GM19324 (cell line): ENCODE measurements around the gene SOX13.
"Not testable (repeated sequence)": the region's sequence is repeated elsewhere in the genome, so short reads cannot be mapped to it uniquely, and the experiment has no call there.

Experiments
- ATAC-seq: cut with Tn5 transposase; IDR thresholded peaks from one replicate; pipeline ENCODE4 v1.9.1; 2021; ENCODE audit warnings: mild to moderate bottlenecking, moderate library complexity; ENCODE audit not compliant: unreplicated experiment, low FRiP score

The SOX13 gene

DNA sequence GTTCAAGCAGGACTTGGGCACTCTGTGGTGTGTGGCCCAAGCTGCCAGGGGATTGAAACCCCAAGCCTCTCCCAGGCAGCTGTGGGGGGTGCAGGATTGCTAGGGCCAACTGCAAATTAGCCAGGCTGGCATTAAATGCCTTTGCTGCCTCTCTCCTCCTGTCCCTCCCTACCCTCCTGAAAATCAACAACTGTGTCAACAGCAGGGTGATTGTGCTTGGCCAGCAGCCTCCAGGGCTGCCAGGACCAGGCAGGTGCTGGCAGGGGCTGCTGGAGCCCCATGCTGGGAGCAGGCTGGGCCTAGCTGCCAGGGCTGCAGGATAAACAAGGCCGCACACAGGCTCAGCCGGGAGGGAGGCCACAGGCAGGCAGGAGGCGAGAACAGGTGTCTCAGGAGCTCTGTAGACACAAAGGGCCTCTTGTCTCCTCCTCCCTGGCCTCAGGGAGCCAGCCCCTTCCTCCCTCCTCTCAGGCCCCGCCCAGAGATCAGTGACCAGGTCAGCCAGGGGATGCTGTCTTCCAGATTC lies 11.4 kb downstream of the SOX13 start:
- ATAC-seq: no peak

DNA sequence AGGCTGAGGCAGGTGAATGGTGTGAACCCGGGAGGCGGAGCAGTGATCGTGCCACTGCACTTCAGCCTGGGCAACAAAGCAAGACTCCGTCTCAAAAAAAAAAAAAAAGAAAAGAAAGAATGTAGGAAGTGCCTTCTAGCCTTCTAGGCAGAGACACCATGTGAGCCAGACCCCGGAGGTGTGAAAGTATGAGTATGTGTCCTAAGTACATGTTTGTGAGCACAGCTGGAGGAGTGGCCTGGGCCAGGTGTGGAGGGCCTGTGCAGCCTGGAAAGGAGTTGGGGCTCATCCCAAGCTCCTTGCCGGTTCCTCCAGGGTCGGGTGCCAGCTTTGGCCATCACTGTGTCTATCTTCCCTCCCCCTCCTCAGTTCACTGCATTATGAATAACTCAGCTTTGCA lies 13.0 kb downstream of the SOX13 start:
- no peak for ATAC-seq

DNA sequence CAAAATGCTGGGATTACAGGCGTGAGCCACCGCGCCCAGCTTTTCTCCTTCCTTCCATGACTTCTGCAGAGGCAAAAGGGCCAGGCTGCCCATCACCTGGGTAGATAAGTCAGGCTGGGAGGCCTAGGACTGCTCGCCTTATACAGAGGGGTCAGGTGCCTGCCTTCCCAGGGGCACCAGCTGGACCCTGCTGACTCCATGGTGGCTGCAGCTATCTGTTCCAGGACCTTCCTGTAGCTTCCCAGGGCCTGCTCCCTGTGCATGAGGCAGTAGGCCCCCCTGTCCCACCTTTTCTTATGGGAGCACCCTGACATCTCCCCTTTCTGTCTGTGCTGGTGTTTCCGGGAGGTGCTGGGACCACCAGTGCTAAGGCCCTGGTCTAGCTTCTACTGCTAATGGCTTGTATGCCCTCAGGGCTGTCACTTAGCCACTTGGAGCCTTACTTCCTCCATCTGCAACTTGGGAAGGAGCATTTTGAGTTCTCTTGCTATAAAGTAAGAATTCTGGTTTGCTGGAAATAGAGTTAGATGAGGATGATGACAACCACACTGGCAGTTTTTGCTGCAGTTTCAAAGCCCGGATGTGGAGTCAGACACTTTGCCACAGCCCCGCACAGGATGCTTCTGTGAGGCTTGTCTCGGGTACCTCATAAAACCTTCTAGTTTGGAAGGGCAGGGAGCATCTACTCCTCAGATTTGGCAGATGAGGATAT lies 14.4 kb downstream of the SOX13 start:
- ATAC-seq: no peak

DNA sequence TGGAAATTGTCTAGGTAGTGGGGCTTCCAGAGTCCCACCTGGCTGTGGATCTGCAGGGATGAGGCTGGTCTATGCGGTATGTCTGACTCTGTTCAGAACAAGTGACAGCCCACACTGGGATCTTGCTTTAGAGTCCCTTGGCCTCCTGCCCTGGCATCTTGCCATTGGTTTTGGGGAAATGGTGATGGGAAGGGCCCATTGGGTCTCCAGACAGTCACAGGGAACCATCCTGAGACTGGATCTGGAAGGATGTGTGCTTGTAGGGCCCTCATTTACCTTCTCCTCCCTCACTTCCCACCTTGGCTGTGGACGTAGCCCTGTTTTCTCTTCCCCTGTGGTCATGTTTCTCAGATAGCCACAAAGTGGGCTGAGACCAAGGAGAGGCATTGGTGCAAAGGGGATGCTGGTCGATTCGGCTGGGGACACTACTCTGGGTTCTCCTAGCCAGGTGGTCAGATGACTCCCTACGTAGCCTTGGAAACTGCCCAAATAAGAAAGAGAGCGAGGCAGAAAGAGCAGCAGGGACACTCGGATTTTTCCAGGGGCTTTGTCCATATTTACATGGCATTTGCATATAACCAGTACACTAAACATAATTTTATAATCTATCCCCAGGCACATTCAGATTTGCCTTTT lies 15.1 kb downstream of the SOX13 start:
- no peak for ATAC-seq

DNA sequence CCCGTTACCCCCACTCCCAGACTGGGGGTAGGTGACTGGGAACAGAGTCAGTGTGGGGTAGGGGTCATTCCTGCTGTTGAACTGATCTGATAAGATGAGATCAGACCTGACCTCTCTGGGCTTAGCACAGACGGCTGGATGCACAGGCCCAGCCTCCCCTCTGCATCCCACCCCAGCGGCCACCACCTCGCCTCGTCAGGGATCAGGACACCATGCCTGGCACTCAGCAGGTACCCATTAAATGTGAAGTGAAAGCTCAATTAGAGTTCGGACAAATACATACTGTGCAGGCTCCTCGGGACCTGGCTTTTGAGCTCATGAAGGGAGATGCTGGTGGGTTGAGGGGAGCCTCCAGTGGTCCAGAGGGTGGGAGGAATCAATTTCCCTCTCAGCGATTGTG lies 15.7 kb downstream of the SOX13 start:
- no peak for ATAC-seq

DNA sequence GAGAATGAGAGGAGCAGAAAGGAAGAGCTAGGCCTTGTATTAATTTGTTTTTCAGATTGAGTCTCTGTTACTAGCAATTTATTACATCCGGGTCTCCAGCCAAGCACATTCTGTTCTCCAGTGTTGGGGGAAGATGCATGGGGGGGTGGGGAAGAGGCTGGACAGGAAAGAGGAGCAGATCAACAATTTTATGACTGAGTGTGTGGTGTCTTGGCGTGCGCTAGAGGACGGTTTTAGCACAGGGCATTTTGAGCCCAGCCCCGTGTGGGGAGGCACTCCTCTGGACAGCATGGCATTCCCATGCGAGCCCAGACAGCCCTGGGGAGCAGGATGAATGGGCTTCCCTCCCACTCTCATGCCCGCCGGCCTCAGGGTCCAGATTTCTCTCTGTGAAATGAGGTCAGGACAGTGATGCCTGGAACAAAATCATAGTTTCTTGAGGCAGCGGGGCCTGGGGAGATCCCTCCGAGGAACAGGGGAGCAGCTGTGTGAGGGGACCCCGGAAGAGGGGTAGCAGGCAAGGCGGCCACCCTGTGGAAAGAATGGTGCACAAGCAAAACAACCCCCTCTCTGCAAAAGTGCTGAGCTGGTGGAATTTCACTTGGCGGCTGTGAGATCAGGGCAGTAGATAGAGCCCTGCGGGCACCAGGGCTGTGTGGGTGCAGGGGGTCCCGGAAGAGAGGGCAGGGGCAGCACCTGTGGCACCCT lies 16.3 kb downstream of the SOX13 start:
- ATAC-seq: no peak

DNA sequence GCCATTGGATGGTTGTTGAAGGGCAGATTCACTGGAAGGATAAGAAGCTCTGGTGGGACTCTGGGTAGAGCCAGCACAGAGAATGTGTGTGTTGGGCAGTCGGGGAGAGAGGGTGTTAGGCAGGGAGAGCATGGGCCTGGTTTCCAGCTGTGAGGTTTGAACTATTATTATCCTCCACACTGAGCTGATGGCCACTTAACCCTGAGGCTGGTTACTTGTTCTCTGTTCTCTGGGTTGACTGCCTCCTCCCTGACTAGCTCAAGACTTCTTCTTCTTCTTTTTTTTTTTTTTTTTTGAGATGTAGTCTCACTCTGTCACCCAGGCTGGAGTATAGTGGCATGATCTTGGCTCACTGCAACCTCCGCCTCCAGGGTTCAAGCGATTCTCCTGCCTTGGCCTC lies 17.2 kb downstream of the SOX13 start:
- not testable (repeated sequence) for ATAC-seq

DNA sequence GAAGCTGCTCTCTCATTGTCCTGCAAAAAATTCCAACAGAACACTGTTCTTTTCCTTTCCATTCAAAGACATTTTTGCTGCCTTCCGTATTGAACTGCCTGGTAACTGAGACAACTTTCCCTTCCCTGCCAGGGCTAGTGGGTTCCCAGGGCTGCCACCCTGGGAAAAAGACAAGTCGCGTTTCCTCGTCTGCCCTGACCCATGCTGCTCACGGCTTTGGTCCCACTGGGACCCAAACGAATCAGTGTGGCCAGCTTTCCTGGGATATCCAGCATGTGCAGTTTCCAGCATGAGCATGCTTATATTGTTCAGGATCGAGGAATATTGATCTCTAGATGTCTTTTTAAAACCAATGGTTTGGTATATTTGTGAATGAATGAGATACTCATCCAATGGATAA lies 18.2 kb downstream of the SOX13 start:
- no peak for ATAC-seq

DNA sequence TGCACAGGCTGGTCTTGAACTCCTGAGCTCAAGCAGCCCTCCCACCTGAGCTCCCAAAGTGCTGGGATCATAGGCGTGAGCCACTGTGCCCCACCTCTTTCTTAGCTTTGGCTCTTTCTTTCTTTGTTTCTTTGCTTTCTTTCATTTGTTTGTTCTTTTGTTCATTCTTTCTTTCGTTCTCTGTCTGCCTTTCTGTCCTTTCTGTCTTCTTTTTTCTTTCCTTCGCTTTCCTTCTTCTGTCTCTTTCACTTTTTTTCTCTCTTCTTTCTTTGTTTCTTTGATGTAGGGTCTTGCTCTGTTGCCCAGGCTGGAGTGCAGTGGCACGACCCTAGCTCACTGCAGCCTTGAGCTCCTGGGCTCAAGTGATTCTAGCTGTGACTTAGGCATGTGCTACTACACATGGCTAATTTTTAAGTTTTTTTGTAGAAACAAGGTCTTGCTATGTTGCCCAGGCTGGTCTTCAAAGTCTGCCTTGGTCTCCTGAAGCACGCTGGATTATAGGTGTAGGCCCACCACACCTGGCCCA lies 18.9 kb downstream of the SOX13 start:
- no peak for ATAC-seq

DNA sequence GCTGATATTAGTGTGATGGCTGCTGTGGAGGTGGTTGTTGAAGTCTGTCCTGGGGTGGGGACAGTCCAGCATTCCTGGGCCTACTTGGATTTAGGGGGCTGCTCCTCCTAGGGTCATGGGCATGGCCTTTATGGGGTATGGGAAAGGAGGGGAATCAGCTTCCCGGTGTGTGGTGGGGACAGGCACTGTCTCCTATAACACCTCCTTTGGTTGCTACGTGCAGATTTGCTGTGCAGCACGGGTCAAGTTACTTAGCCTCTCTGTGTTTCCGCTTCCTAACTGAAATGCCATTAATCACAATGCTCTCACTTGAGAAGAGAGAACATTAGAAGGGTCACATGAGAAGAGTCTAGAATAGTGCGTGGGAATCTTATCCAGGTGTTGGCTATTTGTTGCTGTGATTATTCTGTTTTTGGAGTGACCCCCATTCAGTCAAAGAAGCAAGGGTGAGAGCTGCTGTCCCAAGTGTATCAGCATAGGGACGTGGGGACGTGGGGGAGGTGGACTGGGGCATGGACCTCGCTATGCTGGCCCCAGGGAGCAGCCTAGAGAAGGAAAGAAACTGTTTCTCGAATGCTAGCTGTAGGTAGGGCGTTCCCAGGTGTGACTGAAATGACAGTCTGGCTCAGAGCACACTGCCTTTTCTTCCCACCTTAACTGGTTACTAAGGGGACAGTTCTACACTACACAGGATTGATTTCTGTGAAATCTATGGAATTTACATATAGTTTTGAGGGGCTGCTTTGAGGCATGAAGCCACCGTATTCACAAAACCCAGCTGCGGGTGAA lies 19.9 kb downstream of the SOX13 start:
- ATAC-seq: no peak

DNA sequence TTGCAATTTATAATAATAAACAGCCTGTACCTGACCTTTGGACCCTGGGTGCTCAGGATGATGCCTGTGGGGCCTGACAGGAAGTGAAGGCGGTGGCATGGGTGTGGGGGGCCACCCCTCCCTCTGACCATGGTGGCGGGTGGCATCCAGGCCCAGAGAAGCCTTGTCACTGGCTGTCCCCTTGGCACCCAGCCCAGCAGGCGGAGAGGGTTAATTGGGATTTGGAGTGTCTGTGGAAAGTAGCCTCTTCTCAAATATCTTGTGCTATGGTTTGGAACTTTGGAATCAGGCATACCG lies 20.5 kb downstream of the SOX13 start:
- ATAC-seq: no peak

DNA sequence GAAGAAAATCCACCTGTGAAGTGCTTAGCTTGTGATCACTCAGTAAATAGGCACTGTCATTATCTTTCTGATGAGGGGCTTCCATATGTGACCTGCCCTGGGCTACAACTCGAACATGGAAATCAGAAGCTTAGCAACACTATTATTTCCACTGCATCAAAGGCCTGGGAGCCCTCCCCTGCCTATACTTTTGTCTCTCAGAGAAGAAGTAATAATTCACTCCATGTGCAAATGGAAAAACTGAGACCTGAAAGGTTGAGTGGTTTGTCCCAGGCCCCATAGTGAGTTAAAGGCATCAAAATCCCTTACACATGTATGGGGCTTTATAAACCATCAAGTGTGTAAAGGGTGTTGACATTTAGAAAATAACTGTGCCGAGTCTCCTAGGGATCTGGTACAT lies 20.9 kb downstream of the SOX13 start:
- no peak for ATAC-seq

DNA sequence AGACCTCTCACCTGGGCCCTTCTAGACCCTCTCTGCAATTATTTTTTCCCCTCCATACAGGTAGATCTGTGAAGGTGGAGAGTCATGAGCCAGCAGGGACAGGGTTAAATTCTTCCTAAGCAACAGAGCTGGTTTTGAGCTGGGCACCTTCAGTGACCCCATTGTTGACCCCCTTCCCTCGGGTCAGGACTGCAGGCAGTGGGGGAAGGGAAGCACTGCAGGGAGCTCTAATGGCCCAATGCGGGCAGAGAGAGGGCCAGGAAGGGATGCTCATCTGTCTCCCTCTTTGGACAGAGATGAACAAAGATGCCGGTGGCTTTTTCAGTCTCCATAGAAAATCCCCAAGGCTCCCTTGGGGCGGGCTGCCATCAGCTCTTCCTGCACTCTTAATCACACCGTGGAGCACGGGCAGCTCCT lies 21.4 kb downstream of the SOX13 start:
- no peak for ATAC-seq

DNA sequence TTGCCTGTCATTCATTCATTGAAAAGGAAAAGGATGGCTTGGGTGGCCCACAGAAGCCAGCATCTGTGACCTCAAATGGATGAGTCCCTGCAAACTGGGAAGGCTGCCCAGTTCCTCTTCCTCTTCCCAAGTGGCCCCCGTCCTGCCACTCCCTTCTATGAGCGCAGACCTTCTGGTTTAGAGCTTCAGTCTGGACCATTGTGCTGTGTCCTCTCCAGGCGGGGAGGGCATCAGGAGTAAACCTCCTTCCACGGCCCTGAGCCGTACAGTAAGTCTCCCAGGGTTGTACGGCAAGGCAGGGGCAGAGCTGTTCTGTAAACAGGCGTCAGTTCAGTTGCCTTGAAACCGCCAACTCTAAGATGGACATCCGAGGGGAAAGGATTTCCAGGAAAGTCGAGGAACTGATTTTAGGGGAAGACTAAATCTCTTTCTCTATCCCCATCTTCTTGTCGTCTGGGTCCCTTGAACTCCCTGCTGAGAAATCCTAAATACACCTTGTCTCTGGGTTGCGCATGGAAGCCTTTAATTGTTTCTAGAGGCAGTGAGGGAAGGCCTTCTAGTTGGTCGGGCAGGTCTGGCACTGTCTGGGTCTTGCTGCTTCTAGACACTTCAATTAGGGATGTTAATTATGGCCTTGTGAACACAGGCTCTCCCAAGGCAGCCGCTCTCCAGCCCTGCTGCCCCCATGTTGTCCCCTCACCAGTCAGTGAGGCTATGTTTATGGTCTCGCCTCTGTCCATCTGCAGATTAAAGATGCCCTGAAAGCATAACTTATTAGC lies 22.1 kb downstream of the SOX13 start:
- no peak for ATAC-seq

DNA sequence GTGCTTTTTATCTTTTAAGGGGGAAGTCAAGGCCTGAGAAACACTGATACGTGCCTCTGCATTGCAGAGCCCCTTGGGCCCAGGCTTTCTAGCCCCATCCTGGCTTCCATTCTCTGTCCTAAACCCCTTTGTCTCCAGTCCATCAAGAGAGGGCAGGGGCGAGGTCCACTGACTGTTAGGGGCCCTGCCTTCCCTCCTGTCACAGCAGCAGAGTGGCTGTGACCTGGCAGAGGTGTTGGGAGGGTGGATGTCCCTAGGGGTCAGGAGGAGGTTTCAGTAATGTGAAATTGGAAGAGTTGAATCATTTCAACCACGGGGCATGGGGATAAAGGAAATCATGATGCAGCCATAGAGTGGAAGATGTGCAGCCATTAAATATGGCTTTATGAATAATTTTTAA lies 24.0 kb downstream of the SOX13 start:
- no peak for ATAC-seq

DNA sequence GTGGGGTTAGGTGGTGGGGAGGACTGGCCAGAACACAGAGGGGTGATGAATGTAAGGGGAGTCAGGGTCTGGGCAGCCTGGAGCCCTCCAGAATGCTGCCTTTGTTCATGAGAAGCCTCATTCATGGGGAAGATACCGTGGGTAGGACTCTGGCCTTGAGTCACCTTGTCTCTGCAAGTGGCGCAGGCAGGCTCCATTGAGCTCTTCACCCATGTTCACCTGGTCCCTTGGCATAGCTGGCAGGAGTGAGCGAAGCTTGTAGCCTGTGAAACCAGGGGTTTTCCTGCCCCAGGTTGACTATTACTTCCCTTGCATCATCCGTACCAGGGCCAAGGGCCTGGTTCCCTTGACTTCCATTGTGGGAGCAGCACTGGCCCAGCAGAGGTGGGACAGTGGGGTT lies 25.8 kb downstream of the SOX13 start:
- ATAC-seq: no peak

DNA sequence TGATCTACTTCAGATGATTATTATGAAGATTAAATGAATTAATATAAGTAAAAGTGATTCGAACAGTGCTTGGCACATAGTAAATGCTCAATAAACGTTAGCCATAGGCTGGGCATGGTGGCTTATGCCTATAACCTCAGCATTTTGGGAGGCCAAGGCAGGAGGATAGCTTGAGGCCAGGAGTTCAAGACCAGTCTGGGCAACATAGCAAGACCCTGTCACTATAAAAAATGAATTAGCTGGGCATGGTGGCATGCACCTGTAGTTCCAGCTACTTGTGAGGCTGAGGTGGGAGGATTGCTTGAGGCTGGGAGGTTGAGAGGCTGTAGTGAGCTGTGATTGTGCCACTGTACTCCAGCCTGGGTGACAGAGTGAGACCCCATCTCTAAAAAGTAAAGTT lies 26.8 kb downstream of the SOX13 start:
- ATAC-seq: not testable (repeated sequence)

DNA sequence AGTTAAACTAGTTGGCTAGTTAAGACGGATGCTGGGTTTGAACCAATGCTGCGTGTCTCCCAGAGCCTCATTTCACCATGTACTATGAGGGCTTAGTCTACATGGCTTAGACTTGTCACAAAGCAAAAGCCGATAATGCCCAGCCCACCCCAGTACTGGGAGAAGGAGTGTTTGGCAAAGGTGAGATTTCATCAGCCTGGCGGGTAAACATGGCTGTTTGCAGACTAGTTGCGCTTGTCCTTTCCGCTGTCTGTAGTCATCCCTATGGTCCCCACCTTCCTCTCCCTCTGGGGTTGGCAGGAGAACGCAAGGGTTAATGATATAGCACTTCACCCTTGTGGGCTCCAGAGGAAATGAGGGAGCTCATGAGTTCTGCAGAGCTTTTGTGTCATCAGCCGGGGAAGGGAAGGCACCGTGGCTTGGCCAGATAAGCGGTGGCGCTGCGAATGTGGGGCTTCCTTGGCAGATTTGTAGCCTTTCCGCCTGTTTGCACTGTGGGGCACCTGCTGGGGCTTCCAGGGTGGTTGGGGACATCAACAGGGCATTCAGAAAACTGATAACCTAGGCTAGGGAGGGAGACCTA lies 29.2 kb downstream of the SOX13 start:
- no peak for ATAC-seq

DNA sequence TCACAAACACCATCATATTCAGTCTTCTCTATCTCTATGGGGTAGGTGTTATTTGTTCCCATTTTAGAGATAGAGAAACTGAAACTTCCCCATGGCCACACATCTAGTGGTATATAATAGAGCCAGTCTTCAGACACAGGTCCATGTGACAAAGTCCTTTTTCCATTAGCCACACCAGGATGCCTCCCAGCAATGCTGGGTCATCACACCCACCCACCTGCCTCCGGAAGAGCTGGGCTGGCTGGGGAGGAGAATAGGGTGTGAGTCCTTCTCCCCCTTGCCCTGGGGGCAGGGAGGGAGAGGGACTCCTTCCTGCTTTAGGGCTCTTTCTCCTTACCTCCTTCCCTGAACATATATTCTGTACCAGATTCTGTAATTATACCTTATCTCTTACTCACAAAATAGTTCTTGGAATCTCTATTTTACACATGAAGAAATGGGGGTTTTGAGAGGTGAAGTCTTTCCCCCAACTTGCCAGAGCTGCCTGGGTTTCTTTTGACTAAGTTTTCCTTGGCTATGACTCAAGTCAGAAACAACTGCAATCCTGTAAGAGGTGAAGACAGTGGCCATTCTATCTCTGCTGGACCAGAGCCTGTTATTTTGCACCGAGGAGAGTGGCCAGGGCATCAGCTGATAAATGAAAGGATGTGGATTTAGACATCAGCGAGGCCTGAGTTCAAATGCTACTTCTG lies 30.0 kb downstream of the SOX13 start:
- ATAC-seq: no peak
